HG02763 (cell line): ENCODE results near the gene STON2.

Source experiments
- ATAC-seq: cut with Tn5 transposase; IDR thresholded peaks from one replicate; pipeline ENCODE4 v1.9.1; 2021; ENCODE audit warnings: mild to moderate bottlenecking, moderate library complexity; ENCODE audit not compliant: unreplicated experiment

Gene STON2

DNA sequence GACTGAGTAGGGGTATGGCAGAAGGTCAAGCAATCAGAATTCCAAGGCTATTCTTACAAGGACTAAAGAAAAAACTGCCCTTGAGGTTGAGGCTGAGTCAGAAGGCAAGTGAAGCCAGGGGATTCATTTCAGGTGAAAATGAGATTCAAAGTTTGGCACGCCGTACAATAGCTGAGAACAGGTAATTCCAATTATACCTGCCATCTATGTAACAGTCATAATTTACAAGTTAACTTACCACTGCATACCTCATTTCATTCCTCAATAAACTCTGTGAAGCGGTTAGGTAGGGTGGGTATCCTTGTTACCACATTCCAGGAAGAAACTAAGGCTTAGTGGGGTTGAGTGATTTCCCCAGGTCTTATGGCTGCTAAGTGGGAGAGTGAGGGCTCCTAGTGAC, 64.1 kb downstream of the STON2 start:
- no peak for ATAC-seq

DNA sequence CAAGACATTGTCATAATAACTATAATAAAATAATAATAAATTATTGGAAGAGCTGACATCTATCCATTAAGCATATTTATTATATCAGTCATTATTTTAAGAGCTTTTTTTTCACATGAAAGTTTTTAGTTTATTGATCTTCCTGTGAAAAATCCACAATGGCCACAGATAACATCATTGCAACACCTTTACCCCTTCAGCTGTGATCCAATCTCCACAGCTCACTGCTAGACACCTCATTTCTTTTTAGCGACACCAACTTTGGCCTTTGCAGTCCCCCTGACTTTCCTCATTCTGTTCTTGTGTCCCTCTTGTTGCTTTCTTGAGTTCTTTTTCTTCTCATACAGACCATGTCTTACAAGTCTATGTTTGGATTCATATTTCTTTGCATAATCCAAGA, 67.4 kb downstream of the STON2 start:
- ATAC-seq = no peak

DNA sequence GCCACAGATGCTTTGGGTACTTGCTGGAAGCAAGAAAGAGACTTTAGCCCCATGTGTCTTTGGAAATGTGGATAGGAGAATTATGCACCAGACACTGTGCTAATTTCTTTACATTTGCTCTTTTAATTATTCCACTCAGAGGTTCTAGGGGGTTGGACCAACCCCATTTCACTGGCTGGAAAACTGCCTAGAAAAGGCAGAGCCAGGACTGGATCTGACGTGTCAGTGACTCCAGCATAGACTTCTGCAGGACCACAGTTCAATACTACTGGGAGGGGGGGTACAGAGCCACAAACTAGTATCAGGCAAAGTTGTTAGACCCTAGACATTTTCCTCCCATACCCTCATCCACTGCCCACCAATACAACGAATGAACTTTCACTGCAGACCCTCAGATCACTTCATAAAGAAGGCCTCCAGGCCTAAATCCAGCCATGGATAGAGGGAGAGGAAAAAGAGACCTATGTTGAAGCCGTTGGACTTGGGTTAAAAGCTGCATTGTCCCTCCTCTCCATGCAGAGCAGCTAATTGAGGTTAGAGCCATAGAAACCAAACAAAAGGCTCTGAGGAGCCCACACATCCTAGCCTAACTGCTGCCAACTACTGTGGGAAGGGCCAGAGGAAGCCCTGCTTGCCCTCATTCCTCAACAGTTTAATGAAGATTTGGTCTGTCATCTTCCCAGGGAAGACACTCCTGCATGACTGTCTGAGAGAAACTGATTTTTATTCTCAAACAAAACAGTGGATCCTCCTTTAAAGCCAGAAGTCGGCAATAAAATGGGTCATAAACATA, 68.7 kb downstream of the STON2 start:
- ATAC-seq = no peak

DNA sequence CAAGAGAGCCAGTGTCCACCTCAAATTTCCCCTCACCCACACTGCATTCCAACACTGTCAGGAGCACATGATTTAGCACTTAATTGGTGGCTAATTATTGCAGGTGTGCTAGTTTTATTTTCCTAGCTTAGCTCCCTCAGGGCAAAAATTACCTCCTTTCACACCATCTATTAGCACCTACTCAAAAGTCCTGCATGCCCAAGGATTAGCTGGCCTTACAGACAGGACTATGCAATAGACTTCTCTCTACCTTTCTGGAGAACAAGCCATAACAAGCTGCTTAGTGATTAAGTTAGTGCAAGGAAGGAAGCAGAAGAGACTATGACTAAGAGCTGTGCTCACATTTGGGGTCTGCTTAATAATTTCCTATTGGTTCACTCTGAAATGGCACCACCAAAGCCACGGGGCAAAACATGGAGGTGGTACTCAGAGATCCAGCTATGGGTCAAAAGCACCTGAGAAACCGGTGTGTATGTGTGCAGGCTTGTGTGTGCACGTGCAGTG, 69.5 kb downstream of the STON2 start:
- ATAC-seq = no peak

DNA sequence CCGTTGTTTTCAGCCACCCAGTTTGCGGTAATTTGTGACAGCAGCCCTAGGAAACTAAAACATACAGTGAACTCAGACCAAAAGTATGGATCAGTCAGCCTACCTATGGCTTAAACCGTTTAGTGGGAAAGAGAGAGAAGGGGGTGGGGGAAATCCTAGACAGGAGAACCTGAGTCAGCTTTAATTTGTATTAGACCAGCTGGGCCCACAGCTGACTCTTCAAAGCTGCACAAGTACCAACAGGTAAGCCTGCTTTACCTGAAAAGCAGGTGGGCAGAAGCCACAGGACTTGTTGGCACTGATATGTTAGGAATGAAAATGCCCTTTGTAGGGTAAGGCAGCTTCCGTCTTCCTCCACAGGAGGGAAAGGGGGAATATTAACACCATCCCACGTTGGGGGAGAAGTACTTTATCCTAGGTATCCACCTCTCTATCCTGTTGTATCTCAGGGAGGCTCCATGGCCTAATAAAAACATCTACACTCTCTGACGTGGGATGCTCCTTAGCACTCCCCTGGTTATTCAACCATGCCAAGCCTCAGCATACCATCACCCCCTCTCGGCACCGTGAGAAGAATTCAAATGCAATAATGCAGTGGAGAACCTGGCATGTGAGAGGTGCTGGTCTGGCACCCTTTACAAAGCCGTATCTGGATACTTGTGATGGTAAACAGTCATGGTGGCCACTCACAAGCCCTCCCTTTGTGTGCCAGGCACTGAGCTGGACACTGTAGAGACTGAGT, 70.3 kb downstream of the STON2 start:
- ATAC-seq = no peak

DNA sequence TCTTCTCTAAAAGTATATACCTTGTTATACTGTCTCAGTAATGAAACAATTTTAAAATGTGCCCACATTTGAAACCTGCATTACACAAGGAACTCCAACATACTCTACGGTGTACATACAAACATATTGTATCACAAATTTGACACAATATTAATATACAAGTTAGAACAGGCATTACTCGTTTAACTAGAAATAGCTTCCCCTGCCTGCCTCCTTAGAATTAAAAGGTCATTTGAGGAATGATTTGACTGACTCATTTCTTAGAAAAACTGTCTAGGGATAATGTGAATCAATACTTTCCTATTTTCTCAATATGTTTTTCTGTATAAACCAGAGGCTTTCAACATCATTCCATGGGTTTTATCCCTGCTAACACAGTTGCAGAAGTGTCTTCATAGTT, 73.7 kb downstream of the STON2 start:
- ATAC-seq = no peak

DNA sequence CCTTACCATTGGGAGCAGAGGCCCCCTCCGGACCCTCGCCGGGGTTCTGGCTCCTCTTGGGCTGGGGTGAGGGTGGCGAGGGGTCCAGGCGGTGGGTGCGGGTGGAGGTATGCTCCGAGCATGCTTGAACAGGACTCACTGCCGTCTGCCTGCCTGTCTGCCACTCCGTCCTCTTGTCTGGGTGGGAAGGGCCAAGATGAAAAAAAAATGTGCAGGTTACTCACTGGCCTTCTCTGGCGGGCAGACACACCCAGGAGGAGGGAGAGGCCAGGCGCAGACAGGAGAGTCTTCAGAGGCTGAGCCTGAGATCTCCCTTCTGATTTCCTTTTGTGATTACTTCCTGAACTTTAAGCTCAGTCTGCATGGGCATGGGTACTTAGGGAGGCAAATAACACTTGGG, 76.1 kb downstream of the STON2 start:
- no peak for ATAC-seq

DNA sequence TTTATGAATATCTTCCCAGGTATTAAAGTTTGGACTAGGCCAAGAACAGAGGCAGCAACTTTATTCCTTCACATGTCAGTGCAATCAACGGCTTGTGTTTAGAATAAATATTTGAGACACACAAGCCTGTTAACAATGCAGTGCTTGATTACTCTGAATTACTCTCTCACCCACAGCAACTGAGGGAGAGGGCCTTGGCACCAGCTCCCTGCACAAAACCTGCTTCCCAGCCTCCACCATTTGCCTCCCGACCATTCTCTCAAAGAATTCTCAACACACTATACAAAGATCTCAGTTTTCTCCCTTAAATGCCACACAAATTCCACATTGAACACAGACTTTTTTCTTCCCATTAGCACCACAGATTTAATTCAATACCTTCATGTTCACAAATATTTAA, 77.0 kb downstream of the STON2 start:
- ATAC-seq = no peak

DNA sequence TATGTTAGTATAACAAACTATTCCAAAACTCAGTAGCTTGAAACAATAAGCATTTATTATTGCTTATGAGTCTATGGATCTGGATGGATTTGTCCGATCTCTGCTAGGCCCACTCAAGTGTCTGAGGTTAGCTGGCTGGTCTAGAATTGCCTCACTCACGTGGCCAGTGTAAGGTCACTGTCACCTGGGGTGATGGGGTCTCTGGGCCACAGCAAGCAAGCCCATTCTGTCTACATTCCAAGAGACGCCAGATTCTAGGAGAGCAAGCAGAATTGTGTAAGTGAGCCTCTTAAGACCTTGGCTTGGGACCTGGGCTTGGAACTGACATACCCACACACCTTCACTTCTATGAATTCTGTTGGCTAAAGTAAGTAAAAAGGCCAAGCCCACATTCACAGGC, 80.2 kb downstream of the STON2 start:
- no peak for ATAC-seq

DNA sequence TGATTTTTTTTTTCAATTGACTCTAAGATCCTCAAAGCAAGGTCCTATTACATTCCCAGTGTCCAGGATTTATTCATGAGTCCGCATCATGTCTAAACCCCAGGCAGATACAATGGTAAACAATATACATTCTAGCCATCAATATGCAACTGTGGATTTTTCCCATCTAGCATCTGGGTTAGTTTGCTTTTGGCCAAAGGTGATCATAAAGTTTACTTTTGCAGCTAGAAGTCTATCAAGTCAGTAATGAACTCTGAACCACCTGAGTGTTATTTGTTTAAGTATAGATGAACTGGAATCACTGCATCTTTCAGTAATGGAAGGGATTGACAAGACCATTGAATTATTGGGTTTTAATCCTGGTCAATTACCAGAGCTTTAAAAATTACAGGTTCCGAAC, 80.8 kb downstream of the STON2 start:
- ATAC-seq = no peak

DNA sequence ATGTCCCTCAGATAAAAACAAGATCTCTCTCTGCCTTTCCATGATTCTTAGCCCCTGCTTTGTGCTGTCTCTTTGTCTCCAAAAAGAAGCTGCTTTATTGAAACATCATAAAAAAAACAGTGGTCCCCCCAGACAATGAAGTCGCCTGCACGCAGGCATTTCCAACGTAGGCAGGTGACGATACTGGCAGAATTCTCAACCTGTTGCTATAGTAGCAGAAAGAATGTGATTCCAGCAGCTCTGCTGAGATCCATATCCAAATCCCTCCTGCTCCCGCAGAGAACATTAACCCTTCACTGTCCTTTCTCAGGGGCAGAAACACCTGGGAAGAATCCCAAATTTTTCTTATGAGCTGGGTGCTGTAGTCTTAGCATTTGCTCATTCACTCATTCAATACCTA, 84.8 kb downstream of the STON2 start:
- ATAC-seq = no peak

DNA sequence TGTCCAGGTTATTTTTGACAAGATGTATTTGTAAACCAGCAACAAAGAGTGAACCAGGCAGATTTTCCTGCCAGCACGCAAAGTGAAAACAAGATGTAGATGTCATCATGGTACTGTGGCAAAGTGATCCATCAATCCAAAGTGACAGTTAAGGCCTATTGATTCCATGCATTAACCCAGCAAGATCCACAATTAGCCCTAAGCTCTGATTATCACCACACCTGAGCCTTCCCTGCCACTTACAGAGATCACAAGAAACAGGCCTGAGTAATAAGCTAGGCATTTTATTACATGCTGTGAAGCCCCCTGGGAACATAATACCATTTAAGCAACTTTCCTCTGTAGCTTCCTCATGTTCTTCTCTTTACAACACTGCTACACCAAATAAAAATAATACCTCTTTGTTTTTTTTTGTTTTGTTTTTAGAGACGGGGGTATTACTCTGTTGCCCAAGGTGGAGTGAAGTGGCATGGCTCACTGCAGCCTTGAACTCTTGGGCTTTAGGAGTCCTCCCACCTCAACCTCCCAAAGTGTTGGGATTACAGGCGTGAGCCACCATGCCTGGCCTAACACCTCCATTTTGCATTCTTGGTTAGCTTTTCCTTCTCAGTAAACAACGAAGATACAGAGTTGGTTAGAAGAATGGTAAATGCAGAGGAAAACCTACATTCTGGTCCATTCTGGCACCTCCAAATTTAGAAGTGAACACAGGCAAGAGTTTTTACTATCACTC, 85.5 kb downstream of the STON2 start:
- ATAC-seq = no peak

DNA sequence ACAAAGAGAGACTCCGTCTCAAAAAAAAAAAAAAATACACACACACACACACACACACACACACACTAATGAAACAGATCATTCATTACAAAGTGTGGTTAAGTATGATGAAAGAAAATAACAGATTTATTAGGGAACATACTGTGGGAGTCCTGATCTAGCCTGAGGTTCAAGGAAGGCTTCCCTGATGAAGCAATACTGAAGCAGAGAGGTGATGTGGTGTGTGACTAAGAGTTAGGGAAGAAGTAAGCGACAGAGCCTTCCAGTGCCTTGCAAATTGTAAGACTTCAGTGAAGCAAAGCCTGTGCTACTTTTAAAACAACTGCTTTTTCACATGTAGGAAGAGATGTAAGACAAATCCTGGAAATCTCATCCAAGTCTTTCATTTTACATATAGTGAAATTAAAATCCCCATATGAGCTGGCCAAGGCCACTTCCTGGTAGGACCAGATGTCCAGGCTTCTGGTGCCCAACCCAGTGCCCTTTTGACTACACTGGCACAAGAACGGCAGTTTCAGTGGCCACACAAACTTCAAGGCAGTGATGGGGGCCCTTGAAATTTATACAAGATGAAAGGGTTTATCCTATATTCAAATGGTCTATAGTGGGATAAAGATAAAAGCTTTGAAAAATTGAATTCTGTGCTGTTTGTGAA, 86.2 kb downstream of the STON2 start:
- ATAC-seq = no peak

DNA sequence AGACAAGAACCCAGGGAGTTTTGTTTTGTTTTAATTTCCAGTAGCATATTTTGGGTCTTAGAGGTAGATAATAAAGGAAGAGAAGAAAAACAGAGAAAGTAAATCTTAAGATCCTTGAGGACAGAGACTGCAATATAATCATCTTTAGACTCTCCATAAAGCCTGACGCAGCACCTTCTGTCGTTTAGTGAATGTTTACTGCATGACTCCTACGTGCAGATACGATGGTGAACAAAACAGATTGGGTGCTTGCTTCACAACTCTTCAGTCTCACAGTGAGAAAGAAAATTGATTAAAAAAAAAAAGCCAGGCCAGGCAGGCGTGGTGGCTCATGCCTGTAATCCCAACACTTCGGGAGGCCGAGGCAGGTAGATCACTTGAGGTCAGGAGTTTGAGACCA, 86.9 kb downstream of the STON2 start:
- no peak for ATAC-seq

DNA sequence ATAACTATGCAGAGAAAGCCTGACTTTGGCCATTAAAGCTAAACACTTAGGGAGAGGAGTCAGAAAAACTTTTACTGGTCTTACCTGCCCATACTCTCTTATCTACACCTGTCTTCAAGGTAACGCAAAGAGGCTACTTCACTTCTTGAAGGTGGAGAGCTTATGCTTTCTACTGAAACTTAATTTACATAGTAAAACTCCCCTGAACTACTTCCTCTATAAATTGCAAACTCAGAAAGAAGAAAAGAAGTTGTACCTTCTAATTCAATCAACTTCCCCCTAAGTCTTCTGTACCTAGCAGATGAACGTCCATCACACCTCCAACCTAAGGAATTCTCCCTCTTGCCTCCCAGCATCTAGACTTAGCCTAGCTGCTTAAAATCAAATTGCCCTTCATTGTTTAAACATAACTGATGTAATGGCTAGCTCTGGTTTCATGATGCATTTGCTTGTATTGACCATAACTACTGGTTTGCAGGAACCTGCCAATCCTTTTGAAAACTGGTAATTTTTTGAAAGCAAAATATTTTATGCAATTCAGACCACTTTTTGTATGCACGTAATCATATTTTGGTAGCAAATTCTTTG, 87.7 kb downstream of the STON2 start:
- ATAC-seq = no peak

DNA sequence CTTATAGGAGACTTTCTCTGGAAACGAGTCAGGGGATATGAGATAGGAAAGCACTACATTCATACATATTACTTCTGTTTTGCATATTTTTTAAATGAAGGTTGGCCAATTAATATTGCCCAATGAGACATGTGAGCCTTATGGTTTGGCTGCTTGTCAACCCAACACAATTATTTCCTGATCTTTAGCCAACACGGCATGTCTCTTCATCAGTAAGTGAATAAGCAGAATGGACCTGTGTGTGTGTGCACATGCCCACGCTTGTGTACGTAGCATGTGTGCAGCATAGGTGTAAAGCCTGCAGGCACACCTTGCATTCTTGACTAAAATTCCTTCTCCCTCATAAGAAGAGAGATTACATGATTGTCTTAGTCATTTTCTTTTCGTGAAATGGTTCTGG, 88.3 kb downstream of the STON2 start:
- ATAC-seq = no peak

DNA sequence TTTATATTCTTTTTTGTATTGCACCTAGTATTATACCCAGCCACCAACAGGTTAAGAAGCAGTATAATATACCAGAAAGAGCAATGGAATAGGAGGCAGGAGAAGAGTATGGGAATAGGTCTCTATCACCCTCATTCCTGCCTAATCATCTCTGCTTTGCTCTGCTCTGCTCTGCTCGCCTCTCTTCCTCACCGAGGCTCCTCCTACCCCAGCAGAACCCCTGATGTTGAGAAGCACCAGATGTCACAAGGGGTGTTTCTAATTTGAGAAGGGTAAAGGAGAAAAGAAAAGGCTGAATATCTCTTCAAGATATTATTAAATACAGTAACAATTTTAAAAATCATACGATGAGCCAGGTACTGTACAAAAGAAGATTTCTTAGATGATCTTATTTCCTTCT, 89.0 kb downstream of the STON2 start:
- ATAC-seq = no peak

DNA sequence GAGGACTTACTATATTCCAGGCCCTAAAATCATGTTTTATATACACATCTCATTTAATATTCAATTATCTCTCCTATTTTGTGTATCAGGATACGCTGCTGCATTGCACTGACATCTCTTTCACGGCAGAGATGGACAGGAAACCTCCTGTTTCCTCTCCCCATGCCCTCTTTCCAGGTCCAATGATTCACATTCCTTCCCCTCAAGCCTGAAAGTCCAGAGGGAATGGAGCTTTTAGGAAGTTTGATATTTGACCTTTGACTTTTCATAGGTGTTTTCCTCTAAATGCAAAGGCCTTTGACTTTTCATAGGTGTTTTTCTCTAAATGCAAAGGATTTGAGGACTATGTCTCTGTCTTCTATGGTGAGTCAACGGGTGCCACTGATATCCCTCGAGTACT, 89.5 kb downstream of the STON2 start:
- no peak for ATAC-seq

DNA sequence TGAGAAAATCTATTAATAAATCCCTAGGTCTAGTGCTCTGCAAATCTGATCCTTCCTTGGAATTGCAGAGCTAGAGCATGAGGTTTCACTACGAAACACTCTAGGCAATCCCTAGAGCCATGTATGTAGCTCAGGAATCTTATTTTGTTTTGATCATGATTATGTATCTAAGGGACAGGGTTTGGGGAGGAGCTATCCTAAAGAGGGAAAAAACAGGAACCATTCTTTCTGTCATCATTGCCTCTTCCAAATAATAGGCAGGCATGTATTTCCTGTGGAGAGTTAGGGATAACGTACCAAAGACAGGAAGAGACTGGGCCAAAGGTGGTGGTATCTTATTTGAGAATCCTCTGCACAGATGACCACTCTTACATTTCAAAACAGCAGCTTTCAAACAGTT, 90.6 kb downstream of the STON2 start:
- no peak for ATAC-seq

DNA sequence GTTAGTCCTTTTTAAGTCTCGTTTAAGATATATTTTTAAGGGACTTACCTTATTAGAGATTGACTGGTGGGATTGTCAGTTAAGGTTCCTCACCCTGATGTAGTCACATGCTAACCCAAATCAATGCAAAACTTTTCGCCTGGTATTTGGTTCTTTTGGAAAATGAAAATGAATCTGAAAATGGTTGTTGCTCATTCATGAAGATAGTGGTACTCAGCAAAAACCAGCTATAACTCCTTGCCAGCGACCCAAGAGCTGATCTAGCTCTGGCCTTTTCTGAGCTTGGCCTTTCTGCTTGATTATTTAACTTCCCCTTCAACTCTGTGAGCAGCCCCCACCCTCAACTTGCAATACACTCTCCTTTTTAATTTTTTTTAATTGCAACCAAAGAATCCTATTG, 94.4 kb downstream of the STON2 start:
- no peak for ATAC-seq

DNA sequence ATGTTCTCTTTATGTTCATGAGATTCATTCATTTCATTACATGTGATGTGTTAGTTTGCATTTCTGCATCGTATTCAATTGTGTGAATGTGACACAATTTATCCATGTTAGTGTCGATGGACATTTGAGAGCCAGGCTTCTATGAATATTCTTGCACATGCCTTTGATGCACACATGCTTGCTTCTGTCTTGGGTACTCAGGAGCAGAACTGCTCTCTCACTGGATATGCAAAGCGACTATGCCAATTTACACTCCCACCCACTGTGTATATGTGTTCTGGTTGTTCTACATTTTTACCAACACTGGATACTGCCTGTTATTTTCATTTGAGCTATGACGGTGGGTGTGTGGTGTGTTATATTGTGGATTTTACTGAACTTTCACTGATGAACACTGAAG, 95.1 kb downstream of the STON2 start:
- ATAC-seq = no peak
